ENCODE measurements around the gene MPIG6B. TPM values are rescaled to one million over a fixed set of nuclear protein-coding genes. Genes with fewer than 3 reads are reported as not detected.

MPIG6B gene
- total and polyA plus RNA-seq, 4 experiments from 2014 or later = not detected

- DNase-seq = no peak
- Histone ChIP-seq H3K36me3 (ENCODE audit: insufficient read depth, low read length) (no peaks in the 10 kb centered on the region), H3K27me3 (ENCODE audit: insufficient read depth, low read length) (no peaks in the 10 kb centered on the region), H3K4me1 (ENCODE audit: insufficient read depth, low read length) (peaks cover 27% of the 10 kb centered on the region), H3K27ac (ENCODE audit: low read depth, low read length) (no peak overlapping the region), H3K4me3 (ENCODE audit: low read length in 2 of 2) (no peak overlapping the region), H3K9me3 (ENCODE audit: control insufficient read depth in 1 of 2, low read length in 2 of 2) (no peaks in the 10 kb centered on the region)
- Mint-ChIP-seq H3K4me1 (peaks cover 20 to 38% (median 30%) of the 10 kb centered on the region in 4 donors), H3K27me3 (no peaks in the 10 kb centered on the region), H3K9me3 (no peaks in the 10 kb centered on the region), H3K36me3 (peaks cover 4 to 7% of the 10 kb centered on the region in 2 donors), H3K4me3 (peak overlapping the region in 1 of 8 donors; percentile 45), H3K27ac (peak overlapping the region in 1 of 7 donors; percentile 28)
- ChIA-PET CTCF (ENCODE audit: partially characterized antibody) (no interaction called here), POLR2A (ENCODE audit: partially characterized antibody) (no interaction called here)
- intact Hi-C loops (cut with micrococcal nuclease) = no loop called here
These were observed 19.7 kb downstream of the MPIG6B start for GRCh38 chr6:31742894-31743293.

GRCh38 chr6:31744422-31744821 lies 21.2 kb downstream of the MPIG6B start:
- ChIA-PET CTCF (ENCODE audit: partially characterized antibody) (no interaction called here), POLR2A (ENCODE audit: partially characterized antibody) (interaction anchor here (1.3 to 1.4 kb wide), 2 partner anchors 9 to 83 kb away, joined by 3 read pairs; partner anchors contain the start of genes CLIC1 and HSPA1B)
- Histone ChIP-seq H3K9me3 (ENCODE audit: control insufficient read depth in 1 of 2, low read length in 2 of 2) (no peaks in the 10 kb centered on the region), H3K4me3 (ENCODE audit: low read length in 2 of 2) (no peak overlapping the region), H3K36me3 (ENCODE audit: insufficient read depth, low read length) (no peaks in the 10 kb centered on the region), H3K27me3 (ENCODE audit: insufficient read depth, low read length) (no peaks in the 10 kb centered on the region), H3K4me1 (ENCODE audit: insufficient read depth, low read length) (peaks cover 11% of the 10 kb centered on the region), H3K27ac (ENCODE audit: low read depth, low read length) (no peak overlapping the region)
- no peaks in the 10 kb centered on the region for H3K9me3 Mint-ChIP-seq
- intact Hi-C loops (cut with micrococcal nuclease) = no loop called here
- H3K36me3 Mint-ChIP-seq = peaks cover 4 to 6% of the 10 kb centered on the region in 2 donors
- H3K27me3 Mint-ChIP-seq = no peaks in the 10 kb centered on the region
- no peak for DNase-seq
- peaks cover 6 to 23% (median 15%) of the 10 kb centered on the region in 4 donors for H3K4me1 Mint-ChIP-seq
- H3K27ac Mint-ChIP-seq = peak overlapping the region in 3 of 7 donors; percentile 7 to 64 (median 49)
- no peak overlapping the region for H3K4me3 Mint-ChIP-seq

- intact Hi-C loops (cut with micrococcal nuclease) = no loop called here
- no peak overlapping the region for H3K27ac Mint-ChIP-seq
These were observed 26.3 kb downstream of the MPIG6B start for GRCh38 chr6:31749301-31750036.

GRCh38 chr6:31750411-31751022 lies 27.3 kb downstream of the MPIG6B start:
- ChIA-PET CTCF (ENCODE audit: partially characterized antibody) (interaction anchor here (0.9 to 1.1 kb wide), 2 partner anchors 19 to 21 kb away, joined by 3 read pairs; no protein-coding TSS in a partner anchor), POLR2A (ENCODE audit: partially characterized antibody) (interaction anchor here (1.2 kb wide), 1 partner anchor 11 kb away, joined by 4 read pairs; the partner anchor contains the start of gene MSH5)
- Histone ChIP-seq H3K9me3 (ENCODE audit: control insufficient read depth in 1 of 2, low read length in 2 of 2) (no peaks in the 10 kb centered on the region), H3K36me3 (ENCODE audit: insufficient read depth, low read length) (no peaks in the 10 kb centered on the region), H3K27ac (ENCODE audit: low read depth, low read length) (no peak overlapping the region), H3K4me3 (ENCODE audit: low read length in 2 of 2) (no peak overlapping the region), H3K27me3 (ENCODE audit: insufficient read depth, low read length) (no peaks in the 10 kb centered on the region), H3K4me1 (ENCODE audit: insufficient read depth, low read length) (no peaks in the 10 kb centered on the region)
- Mint-ChIP-seq H3K4me3 (no peak overlapping the region), H3K36me3 (no peaks in the 10 kb centered on the region), H3K27ac (no peak overlapping the region), H3K9me3 (no peaks in the 10 kb centered on the region), H3K27me3 (no peaks in the 10 kb centered on the region), H3K4me1 (peaks cover 0 to 8% (median 2%) of the 10 kb centered on the region in 4 donors)
- no peak for DNase-seq
- intact Hi-C loops (cut with micrococcal nuclease) = no loop called here

More at GRCh38 chr6:31749301-31750036, 26.3 kb downstream of the MPIG6B start:
- H3K4me3 ChIP-seq (ENCODE audit: low read length in 2 of 2) = no peak overlapping the region
- ChIA-PET POLR2A (ENCODE audit: partially characterized antibody) (interaction anchor here (1.2 kb wide), 1 partner anchor 10 kb away, joined by 4 read pairs; the partner anchor contains the start of gene MSH5), CTCF (ENCODE audit: partially characterized antibody) (interaction anchor here (1.1 kb wide), 1 partner anchor 20 kb away, joined by 3 read pairs; no protein-coding TSS in a partner anchor)
- no peaks in the 10 kb centered on the region for H3K9me3 ChIP-seq (ENCODE audit: control insufficient read depth in 1 of 2, low read length in 2 of 2)
- no peaks in the 10 kb centered on the region for H3K9me3 Mint-ChIP-seq
- no peak overlapping the region for H3K27ac ChIP-seq (ENCODE audit: low read depth, low read length)
- no peaks in the 10 kb centered on the region for H3K36me3 ChIP-seq (ENCODE audit: insufficient read depth, low read length)
- H3K36me3 Mint-ChIP-seq = peaks cover 0 to 4% of the 10 kb centered on the region in 2 donors
- no peaks in the 10 kb centered on the region for H3K27me3 ChIP-seq (ENCODE audit: insufficient read depth, low read length)
- peaks cover 0 to 8% (median 3%) of the 10 kb centered on the region in 4 donors for H3K4me1 Mint-ChIP-seq
- no peak overlapping the region for H3K4me3 Mint-ChIP-seq
- no peaks in the 10 kb centered on the region for H3K4me1 ChIP-seq (ENCODE audit: insufficient read depth, low read length)
- H3K27me3 Mint-ChIP-seq = no peaks in the 10 kb centered on the region
- no peak for DNase-seq

GRCh38 chr6:31752739-31753319 lies 29.7 kb downstream of the MPIG6B start:
- Histone ChIP-seq H3K4me1 (ENCODE audit: insufficient read depth, low read length) (no peaks in the 10 kb centered on the region), H3K4me3 (ENCODE audit: low read length in 2 of 2) (no peak overlapping the region), H3K27me3 (ENCODE audit: insufficient read depth, low read length) (no peaks in the 10 kb centered on the region), H3K9me3 (ENCODE audit: control insufficient read depth in 1 of 2, low read length in 2 of 2) (no peaks in the 10 kb centered on the region), H3K27ac (ENCODE audit: low read depth, low read length) (no peak overlapping the region), H3K36me3 (ENCODE audit: insufficient read depth, low read length) (no peaks in the 10 kb centered on the region)
- DNase-seq = no peak
- POLR2A ChIA-PET (ENCODE audit: partially characterized antibody) = no interaction called here
- no peak overlapping the region for H3K27ac Mint-ChIP-seq
- peaks cover 0 to 4% (median 2%) of the 10 kb centered on the region in 4 donors for H3K4me1 Mint-ChIP-seq
- H3K27me3 Mint-ChIP-seq = no peaks in the 10 kb centered on the region
- H3K4me3 Mint-ChIP-seq = no peak overlapping the region
- intact Hi-C loops (cut with micrococcal nuclease) = no loop called here
- H3K9me3 Mint-ChIP-seq = no peaks in the 10 kb centered on the region
- H3K36me3 Mint-ChIP-seq = no peaks in the 10 kb centered on the region
- CTCF ChIA-PET (ENCODE audit: partially characterized antibody) = interaction anchor here (1.3 to 1.5 kb wide), 2 partner anchors 38 to 62 kb away, joined by 3 read pairs; no protein-coding TSS in a partner anchor

GRCh38 chr6:31758281-31758680 lies 35.1 kb downstream of the MPIG6B start:
- intact Hi-C loops (cut with micrococcal nuclease) = no loop called here
- Mint-ChIP-seq H3K4me3 (no peak overlapping the region), H3K27me3 (no peaks in the 10 kb centered on the region), H3K36me3 (peaks cover 5 to 11% of the 10 kb centered on the region in 2 donors), H3K27ac (peak overlapping the region in 3 of 7 donors; percentile 10 to 72 (median 38)), H3K9me3 (no peaks in the 10 kb centered on the region), H3K4me1 (peaks cover 0 to 5% (median 0%) of the 10 kb centered on the region in 4 donors)
- no peaks in the 10 kb centered on the region for H3K9me3 ChIP-seq (ENCODE audit: control insufficient read depth in 1 of 2, low read length in 2 of 2)
- H3K4me1 ChIP-seq (ENCODE audit: insufficient read depth, low read length) = no peaks in the 10 kb centered on the region
- H3K4me3 ChIP-seq (ENCODE audit: low read length in 2 of 2) = no peak overlapping the region
- POLR2A ChIA-PET (ENCODE audit: partially characterized antibody) = interaction anchor here (1.6 kb wide), 1 partner anchor 18 kb away, joined by 3 read pairs; the partner anchor contains the start of gene MSH5
- no peak overlapping the region for H3K27ac ChIP-seq (ENCODE audit: low read depth, low read length)
- H3K36me3 ChIP-seq (ENCODE audit: insufficient read depth, low read length) = no peaks in the 10 kb centered on the region
- CTCF ChIA-PET (ENCODE audit: partially characterized antibody) = interaction anchor here (2.0 kb wide), 1 partner anchor 12 kb away, joined by 11 read pairs; no protein-coding TSS in a partner anchor
- no peak for DNase-seq
- H3K27me3 ChIP-seq (ENCODE audit: insufficient read depth, low read length) = no peaks in the 10 kb centered on the region

- POLR2A ChIA-PET (ENCODE audit: partially characterized antibody) = no interaction called here
- peaks cover 5 to 11% of the 10 kb centered on the region in 2 donors for H3K36me3 Mint-ChIP-seq
- H3K27ac Mint-ChIP-seq = peak overlapping the region in 2 of 7 donors; percentile 35 to 60
- Histone ChIP-seq H3K27ac (ENCODE audit: low read depth, low read length) (no peak overlapping the region), H3K4me1 (ENCODE audit: insufficient read depth, low read length) (no peaks in the 10 kb centered on the region), H3K27me3 (ENCODE audit: insufficient read depth, low read length) (no peaks in the 10 kb centered on the region), H3K9me3 (ENCODE audit: control insufficient read depth in 1 of 2, low read length in 2 of 2) (no peaks in the 10 kb centered on the region), H3K4me3 (ENCODE audit: low read length in 2 of 2) (no peak overlapping the region), H3K36me3 (ENCODE audit: insufficient read depth, low read length) (no peaks in the 10 kb centered on the region)
- peaks cover 0 to 5% (median 3%) of the 10 kb centered on the region in 4 donors for H3K4me1 Mint-ChIP-seq
- no peaks in the 10 kb centered on the region for H3K9me3 Mint-ChIP-seq
- no peak overlapping the region for H3K4me3 Mint-ChIP-seq
- CTCF ChIA-PET (ENCODE audit: partially characterized antibody) = no interaction called here
- H3K27me3 Mint-ChIP-seq = no peaks in the 10 kb centered on the region
- intact Hi-C loops (cut with micrococcal nuclease) = no loop called here
- DNase-seq = no peak
These were observed 37.6 kb downstream of the MPIG6B start for GRCh38 chr6:31760790-31761189.
